Caco-2 (cell line): Measurements from ENCODE around the gene SCN8A. TPM values are rescaled to one million over a fixed set of nuclear protein-coding genes. Genes with fewer than 3 reads are reported as not detected.

Experiments used
- BruUV-seq: library from RNA; stranded (reverse); fragments of 400-500 nt; replicated peaks from 2 replicates; lab custom pipeline; 2021; lab: Mats Ljungman, UMichigan
- CTCF ChIA-PET: fragments of 300-600 bp; sonication (Branson Sonifier 250); formaldehyde crosslinking; loops from one replicate; lab custom pipeline; 2022; ENCODE audit warnings: antibody characterized with exemption; lab: Charles Lee
- POLR2A ChIA-PET: fragments of 300-600 bp; sonication (Branson Sonifier 250); formaldehyde crosslinking; loops from one replicate; lab custom pipeline; 2022; ENCODE audit warnings: antibody characterized with exemption; lab: Charles Lee
- DNase-seq, 2 experiments: peaks; one replicate each; pipeline versions ENCODE4 v3.0.0 to v3.0.0-alpha.2; 2020 to 2022
- H3K27me3 ChIP-seq: replicated peaks from 2 replicates; pipeline ENCODE4 v1.6.0; 2011; ENCODE audit warnings: low read length; ENCODE audit not compliant: control insufficient read depth, insufficient read depth
- H3K36me3 ChIP-seq: 2 replicates; pipeline ENCODE4 v1.5.1; 2011; ENCODE audit warnings: low read length; ENCODE audit not compliant: control insufficient read depth, insufficient read depth
- H3K4me1 ChIP-seq: fragments of 250-450 bp; sonication (Bioruptor Pico); 2 replicates; pipeline ENCODE4 v1.5.1; 2020; ENCODE audit warnings: mild to moderate bottlenecking
- H3K4me3 ChIP-seq: 2 replicates; pipeline ENCODE4 v1.5.1; 2011; ENCODE audit warnings: low read depth, mild to moderate bottlenecking, control low read depth, low read length
- H3K9me3 ChIP-seq: fragments of 250-450 bp; sonication (Bioruptor Pico); 2 replicates; pipeline ENCODE4 v1.5.1; 2020; ENCODE audit warnings: mild to moderate bottlenecking, moderate library complexity
- H3K27ac Mint-ChIP-seq: one replicate; pipeline ENCODE4 v1.8.0; 2022; ENCODE audit warnings: mixed read lengths; ENCODE audit not compliant: unreplicated experiment
- H3K27me3 Mint-ChIP-seq: one replicate; pipeline ENCODE4 v1.8.0; 2022; ENCODE audit warnings: mixed read lengths; ENCODE audit not compliant: insufficient read depth, unreplicated experiment
- H3K36me3 Mint-ChIP-seq: one replicate; pipeline ENCODE4 v1.8.0; 2022; ENCODE audit warnings: mild to moderate bottlenecking, mixed read lengths; ENCODE audit not compliant: insufficient read depth, unreplicated experiment
- H3K4me1 Mint-ChIP-seq: one replicate; pipeline ENCODE4 v1.8.0; 2022; ENCODE audit warnings: low read depth, mixed read lengths; ENCODE audit not compliant: unreplicated experiment
- H3K4me3 Mint-ChIP-seq: one replicate; pipeline ENCODE4 v1.8.0; 2022; ENCODE audit warnings: mild to moderate bottlenecking, moderate library complexity, mixed read lengths; ENCODE audit not compliant: unreplicated experiment
- H3K9me3 Mint-ChIP-seq: one replicate; pipeline ENCODE4 v1.8.0; 2022; ENCODE audit warnings: mixed read lengths; ENCODE audit not compliant: unreplicated experiment
- intact Hi-C: fragments of 100-400 bp; cut with micrococcal nuclease; formaldehyde crosslinking; loops from one replicate; pipeline ENCODE4 v1.10.0; 2022; ENCODE audit not compliant: unreplicated experiment
- total RNA-seq: library from RNA; stranded (reverse); gene quantifications from 2 replicates; pipeline ENCODE4 v1.2.3, GENCODE V29; 2022
- TF ChIP-seq, protein P1 (sequence below), 2 experiments: fragments of 200-600 bp in 1 of 2; IDR thresholded peaks; 1 replicate in 1 of 2; 2 replicates in 1 of 2; pipeline versions ENCODE4 v1.5.1 to v1.8.0; 2011 to 2022; ENCODE audit warnings: antibody characterized with exemption in 1 of 2, control low read depth in 1 of 2, inconsistent platforms in 1 of 2, low read depth in 1 of 2, low read length in 1 of 2, mild to moderate bottlenecking in 1 of 2, moderate library complexity in 1 of 2; ENCODE audit not compliant: insufficient read depth in 1 of 2, severe bottlenecking in 1 of 2, unreplicated experiment in 1 of 2

SCN8A gene
- total RNA-seq, 1 experiment from 2014 or later: 16.5 TPM

DNA sequence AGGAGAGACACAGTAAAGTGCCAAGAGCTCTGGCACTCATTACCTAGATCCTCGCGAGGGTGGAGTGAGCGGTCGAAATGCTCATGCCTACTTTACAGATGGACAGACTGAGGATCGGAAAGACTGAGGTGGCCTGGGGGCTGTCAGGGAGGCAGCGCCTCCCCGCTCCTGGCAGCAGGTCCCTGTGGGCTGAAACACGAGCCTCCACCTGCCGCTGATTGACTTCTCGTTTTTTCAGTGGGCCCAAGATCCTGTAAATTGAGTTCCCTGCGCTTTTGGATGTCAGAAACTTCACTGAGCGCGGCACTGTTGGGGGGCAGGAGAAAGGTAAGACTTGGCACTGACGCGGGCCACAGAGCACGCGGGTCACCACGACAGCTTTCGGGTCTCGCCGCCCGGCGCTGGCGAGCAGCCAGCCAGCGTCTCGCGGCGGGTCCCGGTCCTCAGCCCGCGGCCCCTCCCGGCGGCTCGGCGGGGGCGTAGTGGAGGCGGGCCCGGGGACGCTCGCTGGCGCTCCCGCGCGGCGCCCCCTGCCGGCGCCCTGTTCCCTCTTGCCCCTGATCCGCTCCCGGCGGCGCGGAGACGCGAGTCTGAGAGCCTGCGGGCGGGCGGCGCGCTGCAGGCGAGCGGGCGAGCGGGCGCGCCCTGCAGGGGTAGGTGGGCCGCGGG, 552 bp upstream of the SCN8A start:
- TF ChIP-seq, protein P1, sequence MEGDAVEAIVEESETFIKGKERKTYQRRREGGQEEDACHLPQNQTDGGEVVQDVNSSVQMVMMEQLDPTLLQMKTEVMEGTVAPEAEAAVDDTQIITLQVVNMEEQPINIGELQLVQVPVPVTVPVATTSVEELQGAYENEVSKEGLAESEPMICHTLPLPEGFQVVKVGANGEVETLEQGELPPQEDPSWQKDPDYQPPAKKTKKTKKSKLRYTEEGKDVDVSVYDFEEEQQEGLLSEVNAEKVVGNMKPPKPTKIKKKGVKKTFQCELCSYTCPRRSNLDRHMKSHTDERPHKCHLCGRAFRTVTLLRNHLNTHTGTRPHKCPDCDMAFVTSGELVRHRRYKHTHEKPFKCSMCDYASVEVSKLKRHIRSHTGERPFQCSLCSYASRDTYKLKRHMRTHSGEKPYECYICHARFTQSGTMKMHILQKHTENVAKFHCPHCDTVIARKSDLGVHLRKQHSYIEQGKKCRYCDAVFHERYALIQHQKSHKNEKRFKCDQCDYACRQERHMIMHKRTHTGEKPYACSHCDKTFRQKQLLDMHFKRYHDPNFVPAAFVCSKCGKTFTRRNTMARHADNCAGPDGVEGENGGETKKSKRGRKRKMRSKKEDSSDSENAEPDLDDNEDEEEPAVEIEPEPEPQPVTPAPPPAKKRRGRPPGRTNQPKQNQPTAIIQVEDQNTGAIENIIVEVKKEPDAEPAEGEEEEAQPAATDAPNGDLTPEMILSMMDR (IDR thresholded peaks at IDR 0.05; ENCODE audit: insufficient read depth in 1 of 2, low read depth in 1 of 2, low read length in 1 of 2, severe bottlenecking in 1 of 2, unreplicated experiment in 1 of 2): peak; percentile 61 to 63
- peaks cover 15% of the 10 kb centered on the region for H3K36me3 Mint-ChIP-seq
- POLR2A ChIA-PET: interaction anchor here (0.5 kb wide), 1 partner anchor 9 kb away, joined by 3 read pairs; no protein-coding TSS in a partner anchor
- peak overlapping the region; percentile 90 for H3K4me3 Mint-ChIP-seq
- Histone ChIP-seq H3K4me1 (0 out of 2 replicates have a peak, but pooled peaks cover 7% of the 10 kb centered on the region), H3K27me3 (no peaks in the 10 kb centered on the region), H3K4me3 (peak overlapping the region; percentile 92), H3K9me3 (no peaks in the 10 kb centered on the region), H3K36me3 (no peaks in the 10 kb centered on the region)
- peak overlapping the region; percentile 60 for H3K27ac Mint-ChIP-seq
- CTCF ChIA-PET: interaction anchor here (0.6 to 1.8 kb wide), 4 partner anchors 54 to 171 kb away, joined by 3 to 6 read pairs (median 3); no protein-coding TSS in a partner anchor
- no TSS peak for BruUV-seq
- intact Hi-C loops: loop anchor here (1.0 to 5.0 kb wide), 3 partner anchors 62 to 168 kb away; partner anchors contain the start of gene SLC4A8
- DNase-seq: peak; percentile 87 to 97
- H3K4me1 Mint-ChIP-seq: peaks cover 10% of the 10 kb centered on the region
- H3K27me3 Mint-ChIP-seq: no peaks in the 10 kb centered on the region
- H3K9me3 Mint-ChIP-seq: no peaks in the 10 kb centered on the region

- DNase-seq: no peak
- ChIA-PET POLR2A (interaction anchor here (1.0 kb wide), 1 partner anchor 193 kb away, joined by 6 read pairs; no protein-coding TSS in a partner anchor), CTCF (interaction anchor here (0.7 to 1.5 kb wide), 3 partner anchors 34 to 283 kb away, joined by 4 to 7 read pairs (median 5); no protein-coding TSS in a partner anchor)
- intact Hi-C loops: loop anchor here (2.0 to 5.0 kb wide), 2 partner anchors 35 to 170 kb away; partner anchors contain the start of gene SLC4A8
- peaks cover 10% of the 10 kb centered on the region for H3K4me1 Mint-ChIP-seq
- H3K9me3 Mint-ChIP-seq: no peaks in the 10 kb centered on the region
- Histone ChIP-seq H3K4me3 (no peak overlapping the region), H3K36me3 (no peaks in the 10 kb centered on the region), H3K4me1 (0 out of 2 replicates have a peak, but pooled peaks cover 7% of the 10 kb centered on the region), H3K27me3 (no peaks in the 10 kb centered on the region), H3K9me3 (no peaks in the 10 kb centered on the region)
- H3K4me3 Mint-ChIP-seq: peak overlapping the region; percentile 93
- BruUV-seq: no TSS peak
- no peaks in the 10 kb centered on the region for H3K27me3 Mint-ChIP-seq
- TF ChIP-seq, protein P1 (IDR thresholded peaks at IDR 0.05; ENCODE audit: insufficient read depth in 1 of 2, low read depth in 1 of 2, low read length in 1 of 2, severe bottlenecking in 1 of 2, unreplicated experiment in 1 of 2): no peak
- peaks cover 15% of the 10 kb centered on the region for H3K36me3 Mint-ChIP-seq
- peak overlapping the region; percentile 77 for H3K27ac Mint-ChIP-seq
These were observed 1.1 kb downstream of the SCN8A start for GRCh38 chr12:51592034-51592705.

GRCh38 chr12:51593021-51593420, 2.0 kb downstream of the SCN8A start:
- Mint-ChIP-seq H3K27me3 (no peaks in the 10 kb centered on the region), H3K4me3 (no peak overlapping the region), H3K9me3 (no peaks in the 10 kb centered on the region), H3K36me3 (peaks cover 15% of the 10 kb centered on the region), H3K27ac (no peak overlapping the region), H3K4me1 (peaks cover 10% of the 10 kb centered on the region)
- Histone ChIP-seq H3K4me1 (0 out of 2 replicates have a peak, but pooled peaks cover 7% of the 10 kb centered on the region), H3K9me3 (no peaks in the 10 kb centered on the region), H3K27me3 (no peaks in the 10 kb centered on the region), H3K36me3 (no peaks in the 10 kb centered on the region), H3K4me3 (no peak overlapping the region)
- TF ChIP-seq, protein P1 (IDR thresholded peaks at IDR 0.05; ENCODE audit: insufficient read depth in 1 of 2, low read depth in 1 of 2, low read length in 1 of 2, severe bottlenecking in 1 of 2, unreplicated experiment in 1 of 2): no peak
- TSS peak; percentile 19 for BruUV-seq
- no peak for DNase-seq
- ChIA-PET CTCF (interaction anchor here (0.6 to 1.5 kb wide), 3 partner anchors 33 to 282 kb away, joined by 3 to 5 read pairs (median 3); no protein-coding TSS in a partner anchor), POLR2A (interaction anchor here (0.6 to 1.0 kb wide), 2 partner anchors 48 to 194 kb away, joined by 4 to 6 read pairs; no protein-coding TSS in a partner anchor)
- intact Hi-C loops: loop anchor here (1.0 to 5.0 kb wide), 3 partner anchors 34 to 221 kb away; partner anchors contain the start of gene SLC4A8
